ENCODE data around the gene CDC5L.

- no peak for TF ChIP-seq CTCF (IDR thresholded peaks at IDR 0.05; ENCODE audit: low read depth, low read length)
- no peak for TF ChIP-seq POLR2A (IDR thresholded peaks at IDR 0.05; ENCODE audit: extremely low read depth, insufficient read length)
Observed at GRCh38 chr6:44480097-44480541, 92.6 kb downstream of the CDC5L start.
